Gastroesophageal sphincter (tissue), 4 donors: Measurements from ENCODE around the gene CD248. TPM values are rescaled to one million over a fixed set of nuclear protein-coding genes. Genes with fewer than 3 reads are reported as not detected.

Experiments used
- ATAC-seq: fragments of 150-250 bp; one replicate; pipeline ENCODE4 v1.9.1; 2016; ENCODE audit warnings: mild to moderate bottlenecking, moderate library complexity
- H3K27ac ChIP-seq, 4 donors: fragments of 200-600 bp; sonication (generic) in 3 of 4; 1 replicate in 3 of 4; 2 replicates in 1 of 4; pipeline ENCODE4 v1.5.1; 2016 to 2019
- H3K27me3 ChIP-seq: fragments of 200-600 bp; sonication (generic); one replicate; pipeline ENCODE4 v1.5.1; 2019
- H3K36me3 ChIP-seq, 2 donors: fragments of 200-600 bp; sonication (generic); one replicate each; pipeline ENCODE4 v1.5.1; 2019; ENCODE audit warnings: control low read depth in 1 of 2
- H3K4me1 ChIP-seq, 3 donors: fragments of 200-600 bp; sonication (generic); 1 replicate in 2 of 3; 2 replicates in 1 of 3; pipeline ENCODE4 v1.5.1; 2016 to 2019; ENCODE audit warnings: control low read depth in 2 of 3
- H3K4me3 ChIP-seq, 2 donors: fragments of 200-600 bp; sonication (generic); one replicate each; pipeline ENCODE4 v1.5.1; 2019; ENCODE audit warnings: mild to moderate bottlenecking in 1 of 2, moderate library complexity in 1 of 2
- H3K9me3 ChIP-seq, 3 donors: fragments of 200-600 bp; sonication (generic); one replicate each; pipeline ENCODE4 v1.5.1; 2017 to 2019; ENCODE audit warnings: control low read depth in 2 of 3
- CTCF ChIP-seq, 4 experiments: fragments of 200-600 bp in 2 of 4; fragments of 450-650 bp in 2 of 4; sonication (generic) in 1 of 4; IDR thresholded peaks; one replicate each; pipeline ENCODE4 v1.5.1; 2017 to 2019; ENCODE audit warnings: antibody characterized with exemption in 4 of 4, mild to moderate bottlenecking in 2 of 4, moderate library complexity in 2 of 4
- EP300 ChIP-seq: sonication (generic); formaldehyde crosslinking; IDR thresholded peaks from one replicate; pipeline ENCODE4 v1.6.1; 2017; ENCODE audit warnings: antibody characterized with exemption, mild to moderate bottlenecking
- POLR2A ChIP-seq, 2 donors: fragments of 450-650 bp; IDR thresholded peaks; one replicate each; pipeline ENCODE4 v1.6.1; 2017; ENCODE audit warnings: antibody characterized with exemption in 2 of 2, mild to moderate bottlenecking in 2 of 2, moderate library complexity in 1 of 2
- POLR2AphosphoS5 ChIP-seq: sonication (generic); formaldehyde crosslinking; IDR thresholded peaks from one replicate; pipeline ENCODE4 v1.6.1; 2017; ENCODE audit warnings: antibody characterized with exemption
- WGBS, 2 donors: methylation state at CpG; one replicate each; pipeline ENCODE4 v1.1.5; 2018; ENCODE audit warnings: low coverage in 1 of 2; 5-methylcytosine and 5-hydroxymethylcytosine counted together
- total RNA-seq, 4 donors: library from RNA; depleted of rRNA; stranded (reverse); fragments of >200 nt; gene quantifications; one replicate each; pipeline ENCODE4 v1.1.0, GENCODE V29; 2016

The CD248 gene
- total RNA-seq, 4 donors from 2014 or later = 23.1 to 68.2 (median 27.0) TPM

GRCh38 chr11:66333896-66334604, 17.2 kb upstream of the CD248 start:
- H3K4me1 ChIP-seq = peaks cover 0 to 32% (median 23%) of the 10 kb centered on the region in 3 donors
- no peaks in the 10 kb centered on the region for H3K27me3 ChIP-seq
- ATAC-seq = no peak
- no peaks in the 10 kb centered on the region for H3K9me3 ChIP-seq
- H3K4me3 ChIP-seq = no peak overlapping the region
- no peak overlapping the region for H3K27ac ChIP-seq
- no peak for TF ChIP-seq CTCF (IDR thresholded peaks at IDR 0.05)
- 80 to 81% methylated on average over 2 to 9 of the region's 29 CpGs for WGBS, 2 donors
- H3K36me3 ChIP-seq = peaks cover 0 to 56% of the 10 kb centered on the region in 2 donors

GRCh38 chr11:66333220-66333877, 16.5 kb upstream of the CD248 start:
- H3K4me1 ChIP-seq = peaks cover 0 to 38% (median 29%) of the 10 kb centered on the region in 3 donors
- no peak overlapping the region for H3K4me3 ChIP-seq
- WGBS, 2 donors = 86 to 100% methylated on average over 1 of the region's 19 CpGs
- no peak for TF ChIP-seq EP300
- TF ChIP-seq POLR2A (IDR thresholded peaks at IDR 0.05) = no peak
- no peak for TF ChIP-seq CTCF (IDR thresholded peaks at IDR 0.05)
- no peak for TF ChIP-seq POLR2AphosphoS5
- H3K36me3 ChIP-seq = peaks cover 0 to 49% of the 10 kb centered on the region in 2 donors
- no peak for ATAC-seq
- no peaks in the 10 kb centered on the region for H3K9me3 ChIP-seq
- H3K27ac ChIP-seq = no peak overlapping the region
- no peaks in the 10 kb centered on the region for H3K27me3 ChIP-seq

- no peak for ATAC-seq
- TF ChIP-seq POLR2A (IDR thresholded peaks at IDR 0.05) = no peak
- TF ChIP-seq POLR2AphosphoS5 = no peak
- TF ChIP-seq CTCF (IDR thresholded peaks at IDR 0.05) = no peak
- 50 to 90% methylated on average over 2 to 5 of the region's 18 CpGs for WGBS, 2 donors
These were observed 15.8 kb upstream of the CD248 start for GRCh38 chr11:66332371-66333219.

GRCh38 chr11:66331542-66332370, 14.9 kb upstream of the CD248 start:
- H3K4me1 ChIP-seq = peaks cover 0 to 48% (median 35%) of the 10 kb centered on the region in 3 donors

More at GRCh38 chr11:66332371-66333219, 15.8 kb upstream of the CD248 start:
- H3K27me3 ChIP-seq = no peaks in the 10 kb centered on the region
- H3K36me3 ChIP-seq = peaks cover 0 to 42% of the 10 kb centered on the region in 2 donors
- peaks cover 0 to 45% (median 35%) of the 10 kb centered on the region in 3 donors for H3K4me1 ChIP-seq
- no peaks in the 10 kb centered on the region for H3K9me3 ChIP-seq
- no peak overlapping the region for H3K4me3 ChIP-seq
- no peak overlapping the region for H3K27ac ChIP-seq

More at GRCh38 chr11:66331542-66332370, 14.9 kb upstream of the CD248 start:
- H3K27me3 ChIP-seq = no peaks in the 10 kb centered on the region
- H3K9me3 ChIP-seq = no peaks in the 10 kb centered on the region
- ATAC-seq = no peak
- H3K36me3 ChIP-seq = peaks cover 0 to 33% of the 10 kb centered on the region in 2 donors
- TF ChIP-seq CTCF (IDR thresholded peaks at IDR 0.05) (no peak), POLR2AphosphoS5 (no peak), POLR2A (IDR thresholded peaks at IDR 0.05) (no peak), EP300 (no peak)
- H3K27ac ChIP-seq = no peak overlapping the region
- 88 to 100% methylated on average over 1 to 6 of the region's 12 CpGs for WGBS, 2 donors
- H3K4me3 ChIP-seq = no peak overlapping the region
